Transverse colon (tissue), 4 donors: ENCODE results near the gene PGR.

Source experiments
- CTCF ChIP-seq, 5 experiments: fragments of 200-600 bp in 3 of 5; fragments of 450-650 bp in 2 of 5; sonication (generic) in 3 of 5; IDR thresholded peaks; 1 replicate in 2 of 5; 2 replicates in 3 of 5; pipeline ENCODE4 v1.5.1; 2016 to 2017; ENCODE audit warnings: antibody characterized with exemption in 5 of 5, inconsistent platforms in 3 of 5, mild to moderate bottlenecking in 2 of 5, moderate library complexity in 1 of 5
- EP300 ChIP-seq: sonication (generic); formaldehyde crosslinking; IDR thresholded peaks from one replicate; pipeline ENCODE4 v1.6.1; 2017; ENCODE audit warnings: antibody characterized with exemption, low read depth
- POLR2A ChIP-seq: fragments of 450-650 bp; IDR thresholded peaks from one replicate; pipeline ENCODE4 v1.6.1; 2016; ENCODE audit warnings: antibody characterized with exemption, mild to moderate bottlenecking, moderate library complexity
- POLR2AphosphoS5 ChIP-seq, 3 donors: sonication (generic); formaldehyde crosslinking; IDR thresholded peaks; one replicate each; pipeline ENCODE4 v1.6.1; 2016; ENCODE audit warnings: antibody characterized with exemption in 3 of 3

- no peak for TF ChIP-seq CTCF (IDR thresholded peaks at IDR 0.05)
- no peak for TF ChIP-seq POLR2AphosphoS5 (IDR thresholded peaks at IDR 0.05)
- TF ChIP-seq POLR2A = no peak
- no peak for TF ChIP-seq EP300
Observed at GRCh38 chr11:101115671-101116160, 13.9 kb downstream of the PGR start.
